NCI-H345 treated with DMSO at 0.1 percent for 48 hours (cell line): ENCODE results near the gene INPP1.
"Not testable (repeated sequence)": the region's sequence is repeated elsewhere in the genome, so short reads cannot be mapped to it uniquely, and the experiment has no call there.

Experiments used
- DNase-seq: peaks from one replicate; lab custom pipeline; 2025; ENCODE audit not compliant: unreplicated experiment; lab: John Stamatoyannopoulos, UW

Gene INPP1

DNA sequence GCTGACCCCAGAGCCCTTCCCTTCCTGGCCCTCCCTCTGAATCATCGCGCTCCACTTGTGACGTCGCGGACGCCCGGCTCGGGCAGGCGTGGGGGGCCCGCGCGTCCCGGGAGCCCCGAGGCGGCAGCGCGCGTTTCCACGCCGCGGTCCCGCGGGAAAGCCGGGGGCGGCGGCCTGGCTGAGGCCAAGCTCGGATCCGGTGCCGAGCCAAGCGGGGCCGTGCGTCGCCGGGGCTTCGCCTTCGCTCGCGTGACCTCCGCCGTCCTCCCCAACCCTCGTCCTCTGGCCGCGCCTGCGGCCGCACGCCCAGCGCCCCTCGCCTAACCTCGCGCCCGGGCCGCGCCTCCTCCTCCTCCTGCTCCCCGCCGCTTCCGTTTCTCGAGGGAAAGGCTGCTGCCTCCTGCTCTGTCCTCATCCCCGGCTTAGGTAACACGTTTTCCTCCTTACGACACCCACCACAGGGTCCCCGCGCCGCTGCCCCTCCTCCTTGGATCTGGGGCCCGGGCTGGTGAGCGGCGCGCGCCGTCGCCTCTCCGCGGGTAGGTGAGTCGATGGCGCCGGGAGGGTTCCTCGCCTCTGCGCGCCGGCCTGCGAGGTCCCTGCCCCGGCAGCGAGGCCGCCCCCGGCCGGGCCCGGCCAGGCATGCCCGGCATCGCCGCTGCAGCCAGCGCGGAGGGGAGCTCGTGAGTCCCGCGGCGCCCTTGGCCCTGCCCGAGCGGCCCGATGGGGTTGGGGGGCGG lies at the start of gene INPP1:
Gene INPP1 (plus strand): TSS at position 54 of the 740 bp plus-strand sequence. CDS start 16,514 bp downstream, outside the sequence.
- DNase-seq = peak; percentile 22

GRCh38 chr2:190297880-190298279 lies 45.5 kb upstream of the INPP1 start:
- DNase-seq = not testable (repeated sequence)

DNA sequence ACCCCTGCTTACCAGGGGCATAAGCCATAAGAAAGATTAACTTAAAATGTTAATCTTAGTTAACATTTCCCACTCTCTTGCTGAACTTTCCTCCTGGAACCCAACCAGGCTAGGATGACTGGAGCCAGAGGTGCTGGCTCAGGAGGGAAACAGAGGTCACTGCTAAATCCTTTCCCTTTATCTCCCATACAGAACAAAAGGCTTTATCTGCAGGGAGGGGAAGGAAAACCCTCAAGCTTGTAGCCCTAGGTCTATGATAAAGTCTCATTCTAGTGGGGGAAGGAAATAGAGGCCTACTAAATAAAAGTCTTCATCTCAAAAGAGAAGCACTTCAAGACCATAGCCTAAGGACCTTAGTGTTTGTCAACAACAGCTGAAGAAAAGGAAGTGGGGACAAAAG lies 42.4 kb upstream of the INPP1 start:
- no peak for DNase-seq

DNA sequence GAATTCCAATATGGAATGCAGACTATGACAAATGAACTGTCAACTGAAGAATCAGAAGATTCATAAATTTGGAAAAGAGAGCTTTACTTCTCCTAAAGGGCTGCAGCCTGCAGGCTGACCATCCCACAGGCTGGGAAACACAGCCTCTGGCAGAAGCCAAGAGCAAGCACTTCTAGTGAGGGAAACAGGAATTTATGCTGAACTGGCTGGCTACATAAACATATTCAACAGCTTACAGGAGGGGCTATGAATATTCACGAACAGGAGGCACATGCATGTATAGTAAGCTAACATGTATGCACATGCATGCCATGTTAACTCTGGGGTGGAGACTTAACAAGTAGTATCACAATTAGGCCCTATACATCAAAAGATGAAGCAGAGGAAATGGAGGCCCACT lies 41.3 kb upstream of the INPP1 start:
- no peak for DNase-seq

DNA sequence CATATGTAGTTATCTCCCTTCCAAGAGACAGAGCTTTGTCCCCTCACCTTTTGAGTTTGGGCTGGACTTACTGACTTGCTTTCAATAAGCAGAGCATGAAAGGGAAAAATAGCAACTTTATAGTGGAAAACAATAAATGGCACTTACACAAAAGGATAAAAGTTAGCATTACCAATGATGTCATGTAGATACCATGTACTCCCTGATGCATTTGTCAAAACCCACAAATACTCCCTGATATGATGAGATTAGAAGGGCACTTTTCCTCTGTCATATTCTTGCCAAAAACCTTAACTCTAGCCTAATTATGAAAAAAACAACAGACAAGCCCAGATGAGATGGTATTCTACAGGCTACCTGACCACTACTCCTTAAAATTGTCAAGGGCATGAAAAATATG lies 39.7 kb upstream of the INPP1 start:
- no peak for DNase-seq

- DNase-seq = no peak
These were observed 39.0 kb upstream of the INPP1 start for GRCh38 chr2:190304404-190304803.

DNA sequence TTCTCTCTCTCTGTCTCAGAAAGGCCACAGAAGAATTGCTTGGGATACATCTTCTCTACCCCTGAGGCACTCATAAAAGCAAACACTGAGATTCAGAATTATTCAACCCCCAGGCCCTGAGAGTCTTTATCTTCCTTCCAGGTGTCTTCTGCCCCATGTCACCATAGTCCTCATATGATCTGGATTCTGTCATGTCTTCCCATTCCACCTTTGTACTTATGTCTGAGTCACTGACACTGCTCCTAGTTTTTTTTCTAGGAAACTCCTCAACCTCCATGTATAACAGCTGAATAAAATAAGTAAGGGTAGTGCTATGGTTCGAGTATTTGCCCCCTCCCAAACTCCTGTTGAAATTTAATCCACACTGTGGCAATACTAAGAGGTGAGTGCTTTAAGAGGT lies 35.4 kb upstream of the INPP1 start:
- DNase-seq = no peak

DNA sequence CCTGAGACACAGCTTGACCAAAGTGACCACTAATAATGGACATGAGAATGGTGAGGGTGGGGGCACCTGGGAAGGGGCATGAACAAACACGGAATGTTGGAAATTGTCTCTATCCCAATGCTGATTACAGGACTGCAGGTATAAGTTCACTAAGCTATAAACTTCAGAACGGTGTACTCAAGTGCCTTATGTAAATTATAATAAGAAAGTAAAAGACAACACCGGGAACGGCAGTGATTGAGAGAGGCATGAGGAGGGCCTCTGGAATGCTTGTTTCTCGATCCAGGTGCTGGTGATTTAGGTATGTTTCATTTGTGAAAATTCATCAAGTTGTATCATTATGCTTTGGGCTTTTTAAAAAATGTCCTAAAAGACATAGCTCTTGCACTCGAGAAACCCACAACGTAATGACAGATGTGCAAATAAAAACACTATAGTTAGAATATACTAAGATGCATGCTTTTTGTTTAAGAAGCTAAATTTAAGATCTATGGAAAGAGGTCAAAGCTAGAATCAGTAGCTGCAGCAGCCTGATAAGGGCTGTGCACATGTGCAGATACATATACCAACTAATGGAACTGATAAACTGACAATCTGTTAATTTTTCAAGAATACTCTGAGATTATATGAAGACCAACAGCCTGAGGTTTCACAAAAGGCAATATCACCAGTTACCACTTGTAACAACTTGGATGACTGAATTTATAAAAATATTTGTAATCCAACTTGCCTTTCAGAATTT lies 31.3 kb upstream of the INPP1 start:
- no peak for DNase-seq

DNA sequence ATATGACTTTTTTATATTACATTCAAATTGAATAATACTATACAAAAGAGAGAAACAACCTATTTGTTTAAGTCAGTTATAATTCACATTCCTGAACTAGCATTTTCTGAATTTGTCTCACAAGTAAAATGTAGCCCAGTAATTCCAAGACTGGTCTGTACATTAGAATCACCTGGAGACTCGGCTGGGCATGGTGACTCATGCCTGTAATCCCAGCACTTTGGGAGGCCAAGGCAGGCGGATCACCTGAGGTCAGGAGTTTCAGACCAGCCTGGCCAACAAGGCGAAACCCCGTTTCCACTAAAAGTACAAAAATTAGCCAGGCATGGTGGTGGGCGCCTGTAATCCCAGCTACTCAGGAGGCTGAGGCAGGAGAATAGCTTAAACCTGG lies 30.8 kb upstream of the INPP1 start:
- DNase-seq = not testable (repeated sequence)

DNA sequence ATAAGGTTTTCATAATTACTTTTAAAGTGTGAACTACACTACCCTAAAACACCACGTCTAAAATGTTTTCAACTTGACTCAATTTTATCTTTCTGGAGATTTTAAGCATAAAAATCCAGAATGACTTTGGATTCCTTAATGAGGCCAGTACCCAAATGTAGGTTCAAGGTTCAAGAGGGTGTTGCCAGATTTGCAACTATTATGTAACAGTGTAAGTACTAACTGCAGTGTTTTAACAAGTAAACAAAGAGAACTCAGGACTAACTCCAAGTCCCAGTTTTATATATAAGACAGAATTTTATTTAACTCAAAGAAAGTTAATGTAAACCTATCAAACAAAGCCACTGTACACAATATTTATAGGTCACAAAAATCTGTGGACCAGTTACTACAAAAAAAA lies 29.5 kb upstream of the INPP1 start:
- no peak for DNase-seq

- DNase-seq = no peak
These were observed 28.1 kb upstream of the INPP1 start for GRCh38 chr2:190315273-190315672.

DNA sequence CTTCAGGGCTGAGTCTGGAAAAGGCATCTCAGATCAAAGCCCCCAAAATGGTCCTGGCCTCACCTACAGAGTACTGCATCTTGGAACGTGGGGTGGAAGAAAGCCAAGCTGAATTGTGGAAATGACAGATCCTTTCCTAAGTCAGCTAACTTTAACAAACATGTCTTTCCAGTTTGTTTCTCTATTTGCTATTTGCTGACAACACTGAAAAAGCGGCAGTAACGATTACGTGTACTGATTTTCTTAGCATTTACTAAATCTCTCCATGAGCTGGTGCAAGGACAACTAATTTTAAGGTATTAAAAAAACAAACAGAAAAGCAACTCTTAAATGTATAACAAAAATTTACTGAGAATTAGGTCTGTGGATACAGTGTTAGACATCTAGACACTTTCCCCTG lies 24.9 kb upstream of the INPP1 start:
- no peak for DNase-seq

DNA sequence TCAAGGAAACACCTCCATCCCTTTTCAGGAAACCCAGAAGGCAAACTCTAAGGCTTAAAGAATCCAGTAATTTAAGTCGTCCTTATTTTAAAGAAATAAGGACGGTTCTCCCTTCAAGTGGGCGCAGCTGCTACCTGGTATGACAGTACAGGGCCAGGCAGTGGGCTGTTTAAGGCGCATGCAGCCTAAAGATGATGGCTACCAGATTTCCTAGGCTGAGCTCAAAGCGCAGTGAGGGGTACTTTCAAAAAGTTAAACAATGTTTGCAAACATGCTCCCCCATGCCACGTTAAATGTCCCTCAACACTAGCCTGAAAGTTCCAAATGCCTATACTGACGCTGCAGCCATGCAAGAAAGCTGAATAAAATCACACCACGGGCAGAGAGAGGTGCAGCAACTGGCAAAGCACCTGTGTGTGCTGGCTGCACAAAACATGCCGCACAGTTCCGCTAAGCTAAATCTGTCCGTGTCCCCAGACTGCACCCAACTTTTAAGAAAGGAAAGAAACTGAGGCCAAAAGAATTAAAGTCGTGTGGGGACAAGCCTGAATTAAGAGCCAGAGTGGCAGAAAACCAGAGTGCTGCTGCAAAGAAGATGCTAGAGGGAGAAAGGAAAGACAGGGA lies 24.3 kb upstream of the INPP1 start:
- DNase-seq = no peak

DNA sequence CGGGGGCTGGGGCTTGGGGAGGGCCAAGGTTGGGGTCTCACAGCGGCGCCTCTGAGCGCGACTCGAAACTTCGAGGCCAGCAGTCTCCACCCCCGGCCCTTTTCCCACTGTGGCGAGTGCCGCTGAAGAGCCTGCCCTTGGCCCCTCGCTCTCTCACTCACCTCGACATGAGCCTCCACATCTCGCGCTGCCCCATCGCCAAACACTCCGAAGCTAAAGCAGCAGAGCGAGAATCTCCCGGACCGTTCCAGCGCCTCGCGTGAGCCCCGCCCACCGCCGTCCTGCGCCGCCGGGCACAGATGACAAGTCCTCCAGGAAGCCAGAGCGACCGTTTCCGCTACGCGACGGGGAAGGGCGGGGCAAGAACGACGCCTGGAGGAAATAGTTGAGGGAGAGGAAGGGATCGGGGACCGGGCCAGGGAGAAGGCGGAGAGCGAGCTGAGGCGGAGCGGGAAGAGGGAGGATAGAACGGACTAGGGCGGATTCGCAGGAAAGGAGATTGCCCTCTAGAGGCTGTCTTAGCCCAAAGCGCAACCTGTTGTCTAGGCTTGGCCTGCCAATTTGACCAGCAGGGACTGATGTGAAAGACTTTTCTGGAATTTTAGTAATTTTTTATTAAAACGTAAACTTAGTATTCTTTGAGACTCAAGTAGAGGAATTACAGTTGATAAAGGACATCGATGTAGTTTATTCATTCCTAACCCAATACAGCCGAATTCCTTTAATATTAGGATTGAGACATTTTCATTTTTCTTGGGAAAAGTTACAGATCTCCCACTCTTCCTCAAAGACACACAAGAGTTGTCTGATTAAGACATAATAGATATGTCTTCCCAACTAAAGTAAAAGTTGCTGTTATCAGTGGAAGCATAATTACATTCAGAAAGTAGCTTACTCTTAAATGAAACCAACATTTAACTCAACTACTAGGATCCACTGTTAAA lies 23.6 kb upstream of the INPP1 start, which contains the start of gene HIBCH:
Gene HIBCH (minus strand): TSS at position 272 of the 944 bp plus-strand sequence. CDS start 76 bp downstream, at position 196.
- DNase-seq = peak; percentile 94

DNA sequence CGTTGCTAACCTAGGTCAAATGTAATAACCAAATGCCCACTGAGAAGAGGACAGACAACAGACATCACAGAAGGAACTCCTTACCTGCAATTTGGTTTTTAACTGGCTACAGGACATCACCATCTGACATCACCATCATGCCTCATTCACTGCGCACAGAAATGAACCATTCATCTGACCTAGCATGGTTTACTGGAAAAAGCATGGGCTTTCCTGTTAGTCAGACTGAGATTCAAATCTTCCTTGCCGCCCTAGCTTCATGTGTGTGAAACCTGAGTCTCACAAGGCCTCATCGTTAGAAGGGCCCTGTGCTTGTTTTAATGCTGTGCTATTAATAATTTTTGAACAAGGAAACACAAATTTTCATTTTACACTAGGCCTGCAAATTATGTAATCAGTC lies 22.7 kb upstream of the INPP1 start:
- no peak for DNase-seq

- no peak for DNase-seq
These were observed 20.0 kb upstream of the INPP1 start for GRCh38 chr2:190323406-190323805.

DNA sequence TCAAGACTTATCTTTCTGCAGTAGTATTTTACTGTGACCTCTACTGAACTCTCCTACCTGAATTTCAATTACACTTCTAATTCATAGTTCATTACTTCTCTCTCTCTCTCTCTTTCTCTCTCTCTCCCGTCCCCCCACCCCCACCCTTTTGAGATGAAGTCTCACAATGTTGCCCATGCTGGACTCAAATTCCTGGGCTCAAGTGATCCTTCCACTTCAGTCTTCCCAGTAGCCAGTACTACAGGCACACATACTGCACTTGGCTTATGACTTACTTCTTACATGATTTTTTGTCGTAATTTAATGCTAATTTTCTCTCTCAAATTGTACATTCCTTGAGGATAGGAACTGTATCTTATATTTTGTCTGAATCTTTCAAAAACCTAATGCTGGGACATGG lies 17.8 kb upstream of the INPP1 start:
- no peak for DNase-seq

DNA sequence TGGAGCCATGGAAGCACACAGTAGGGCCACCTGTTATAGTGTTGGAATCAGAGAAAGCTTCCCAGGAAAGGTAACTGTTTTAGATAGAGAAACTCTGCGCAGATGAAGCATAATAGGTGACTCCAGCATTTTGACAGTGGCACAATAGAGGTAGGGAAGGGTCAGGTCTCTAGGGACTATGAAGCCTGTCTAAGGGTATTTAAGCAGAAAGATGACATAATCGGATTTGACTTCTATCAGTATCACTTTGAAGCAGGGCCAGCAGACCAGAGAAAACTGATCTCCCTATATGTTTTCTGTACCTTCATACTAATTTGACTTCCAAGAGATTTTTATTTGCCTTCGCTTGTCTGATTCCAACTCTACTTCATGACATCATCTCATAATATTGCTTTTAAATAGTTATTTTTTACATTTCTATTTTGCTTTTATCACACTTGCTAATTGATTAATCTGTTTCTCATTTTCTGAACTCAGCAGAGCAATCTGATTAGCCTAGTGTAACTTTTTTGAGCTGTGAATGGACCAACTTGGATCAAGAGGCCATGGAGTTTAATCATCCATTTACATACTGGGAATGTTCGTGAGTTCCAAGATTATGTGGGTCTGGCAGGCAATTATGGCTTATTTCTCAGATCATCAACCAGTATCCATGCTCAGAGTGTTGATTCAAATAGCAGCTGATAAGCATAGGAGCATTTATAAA lies 15.4 kb upstream of the INPP1 start:
- DNase-seq = no peak

- no peak for DNase-seq
These were observed 14.7 kb upstream of the INPP1 start for GRCh38 chr2:190328573-190329147.

DNA sequence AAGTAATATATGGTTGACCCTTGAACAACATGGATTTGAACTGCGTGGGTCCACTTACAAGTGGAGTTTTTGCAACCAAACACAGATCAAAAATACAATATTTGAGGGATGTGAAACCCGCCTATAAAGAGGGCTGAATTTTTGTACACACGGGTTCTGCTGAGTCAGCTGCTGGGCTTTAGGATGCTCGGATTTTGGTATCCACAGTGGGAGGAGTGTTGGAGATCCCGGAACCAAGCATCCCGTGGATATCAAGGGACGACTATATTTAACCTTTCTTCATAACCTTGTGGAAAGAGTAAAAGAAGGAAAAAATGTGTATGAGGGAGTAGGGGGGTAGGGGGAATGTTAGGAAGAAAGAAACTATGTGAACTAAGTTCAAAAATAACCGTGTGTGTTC lies 10.0 kb upstream of the INPP1 start:
- DNase-seq = no peak
